Cardiac muscle cell (in vitro differentiated cells and primary cell): ENCODE results near the gene ATP8B4. TPM values are rescaled to one million over a fixed set of nuclear protein-coding genes. Genes with fewer than 3 reads are reported as not detected.

ENCODE experiments used
- DNase-seq, 2 donors: peaks; one replicate each; pipeline versions ENCODE4 v3.0.0 to v3.0.0-alpha.2; 2010 to 2017; ENCODE audit warnings: low read depth in 1 of 2, low spot score in 1 of 2
- H3K27ac ChIP-seq: fragments of 200-600 bp; sonication (generic); 2 replicates; pipeline ENCODE4 v1.5.1; 2016
- H3K27me3 ChIP-seq: fragments of 200-600 bp; sonication (generic); 2 replicates; pipeline ENCODE4 v1.6.0; 2016; ENCODE audit warnings: control low read depth
- H3K36me3 ChIP-seq: fragments of 200-600 bp; sonication (generic); 2 replicates; pipeline ENCODE4 v1.5.1; 2016; ENCODE audit warnings: control low read depth
- H3K4me1 ChIP-seq: fragments of 200-600 bp; sonication (generic); 2 replicates; pipeline ENCODE4 v1.8.1; 2017; ENCODE audit warnings: low read depth, mild to moderate bottlenecking, mixed run types
- H3K4me3 ChIP-seq: fragments of 200-600 bp; sonication (generic); 2 replicates; pipeline ENCODE4 v1.5.1; 2016; ENCODE audit warnings: mild to moderate bottlenecking
- H3K9me3 ChIP-seq: fragments of 200-600 bp; sonication (generic); 2 replicates; pipeline ENCODE4 v1.5.1; 2017; ENCODE audit warnings: low read depth, mild to moderate bottlenecking, control low read depth
- polyA plus RNA-seq: library from polyadenylated mRNA; unstranded; fragments of >200 nt; fragmentation: Nextera tagmentation; extraction: Ambion mirVana; gene quantifications from 2 replicates; pipeline ENCODE4 v1.2.1, GENCODE V29; 2016
- total RNA-seq: library from RNA; depleted of rRNA; stranded (reverse); fragments of >200 nt; gene quantifications from 2 replicates; pipeline ENCODE4 v1.2.3, GENCODE V29; 2016
- TF ChIP-seq, protein P1 (sequence below): IDR thresholded peaks from 2 replicates; pipeline ENCODE4 v1.5.1; 2012; ENCODE audit warnings: low read depth, mild to moderate bottlenecking, low read length

ATP8B4 gene
- total and polyA plus RNA-seq, 2 experiments from 2014 or later = 0.09 to 0.12 TPM

GRCh38 chr15:50143255-50143860 is 24.3 kb upstream of the ATP8B4 start:
- peak in 1 of 2 donors; percentile 10 for DNase-seq
- Histone ChIP-seq H3K27me3 (no peaks in the 10 kb centered on the region), H3K36me3 (no peaks in the 10 kb centered on the region), H3K4me3 (no peak overlapping the region), H3K4me1 (no peaks in the 10 kb centered on the region), H3K9me3 (no peaks in the 10 kb centered on the region), H3K27ac (no peak overlapping the region)
- TF ChIP-seq, protein P1, sequence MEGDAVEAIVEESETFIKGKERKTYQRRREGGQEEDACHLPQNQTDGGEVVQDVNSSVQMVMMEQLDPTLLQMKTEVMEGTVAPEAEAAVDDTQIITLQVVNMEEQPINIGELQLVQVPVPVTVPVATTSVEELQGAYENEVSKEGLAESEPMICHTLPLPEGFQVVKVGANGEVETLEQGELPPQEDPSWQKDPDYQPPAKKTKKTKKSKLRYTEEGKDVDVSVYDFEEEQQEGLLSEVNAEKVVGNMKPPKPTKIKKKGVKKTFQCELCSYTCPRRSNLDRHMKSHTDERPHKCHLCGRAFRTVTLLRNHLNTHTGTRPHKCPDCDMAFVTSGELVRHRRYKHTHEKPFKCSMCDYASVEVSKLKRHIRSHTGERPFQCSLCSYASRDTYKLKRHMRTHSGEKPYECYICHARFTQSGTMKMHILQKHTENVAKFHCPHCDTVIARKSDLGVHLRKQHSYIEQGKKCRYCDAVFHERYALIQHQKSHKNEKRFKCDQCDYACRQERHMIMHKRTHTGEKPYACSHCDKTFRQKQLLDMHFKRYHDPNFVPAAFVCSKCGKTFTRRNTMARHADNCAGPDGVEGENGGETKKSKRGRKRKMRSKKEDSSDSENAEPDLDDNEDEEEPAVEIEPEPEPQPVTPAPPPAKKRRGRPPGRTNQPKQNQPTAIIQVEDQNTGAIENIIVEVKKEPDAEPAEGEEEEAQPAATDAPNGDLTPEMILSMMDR = no peak

DNA sequence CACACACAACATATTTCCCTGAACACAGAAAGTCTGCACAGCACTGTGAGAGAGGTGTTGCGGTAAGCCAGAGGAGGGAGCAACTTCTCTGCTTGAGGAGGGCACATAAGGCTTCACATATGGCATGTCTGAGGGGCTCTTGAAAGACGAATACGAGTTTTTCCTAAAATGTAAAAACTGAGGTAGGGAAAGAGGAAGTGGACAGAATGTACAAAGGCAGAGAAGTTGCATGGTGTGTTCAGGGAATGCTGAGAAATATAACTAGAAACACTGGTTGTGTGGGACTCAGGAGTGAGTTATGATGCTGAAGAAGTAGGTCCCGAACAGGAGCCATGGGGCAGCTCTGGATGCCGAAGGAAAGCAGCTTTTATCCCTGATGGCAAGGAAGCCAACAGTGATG is 22.8 kb upstream of the ATP8B4 start:
- H3K27me3 ChIP-seq = no peaks in the 10 kb centered on the region
- H3K27ac ChIP-seq = no peak overlapping the region
- no peak overlapping the region for H3K4me3 ChIP-seq
- TF ChIP-seq, protein P1 = no peak
- no peaks in the 10 kb centered on the region for H3K4me1 ChIP-seq
- no peak for DNase-seq
- H3K9me3 ChIP-seq = no peaks in the 10 kb centered on the region
- H3K36me3 ChIP-seq = no peaks in the 10 kb centered on the region

GRCh38 chr15:50140983-50141382 is 21.9 kb upstream of the ATP8B4 start:
- Histone ChIP-seq H3K27me3 (no peaks in the 10 kb centered on the region), H3K36me3 (no peaks in the 10 kb centered on the region), H3K4me1 (no peaks in the 10 kb centered on the region), H3K4me3 (no peak overlapping the region), H3K27ac (no peak overlapping the region), H3K9me3 (no peaks in the 10 kb centered on the region)
- TF ChIP-seq, protein P1 = no peak
- DNase-seq = no peak

GRCh38 chr15:50140098-50140497 is 21.1 kb upstream of the ATP8B4 start:
- TF ChIP-seq, protein P1 = no peak
- DNase-seq = peak in 1 of 2 donors; percentile 27
- H3K36me3 ChIP-seq = no peaks in the 10 kb centered on the region
- H3K27me3 ChIP-seq = no peaks in the 10 kb centered on the region
- no peak overlapping the region for H3K27ac ChIP-seq
- H3K9me3 ChIP-seq = no peaks in the 10 kb centered on the region
- H3K4me1 ChIP-seq = no peaks in the 10 kb centered on the region
- H3K4me3 ChIP-seq = no peak overlapping the region

DNA sequence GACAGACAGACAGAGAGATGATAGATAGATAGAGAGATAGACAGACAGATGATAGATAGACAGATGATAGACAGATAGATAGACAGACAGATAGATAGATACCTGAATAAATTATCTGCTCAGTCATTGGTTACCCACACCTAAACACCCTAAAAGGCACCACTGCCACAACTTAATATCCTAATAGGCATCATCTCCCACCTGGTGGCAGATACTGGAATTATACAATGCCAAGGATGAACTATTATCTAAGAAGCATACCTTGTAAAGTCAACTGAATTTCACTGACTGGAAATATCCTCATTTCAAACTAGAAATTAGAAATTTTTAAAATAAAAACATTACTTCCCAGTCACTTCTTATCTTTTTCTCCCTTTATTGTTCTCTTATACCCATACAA is 19.4 kb upstream of the ATP8B4 start:
- no peaks in the 10 kb centered on the region for H3K9me3 ChIP-seq
- DNase-seq = peak in 1 of 2 donors; percentile 19
- no peak overlapping the region for H3K4me3 ChIP-seq
- no peaks in the 10 kb centered on the region for H3K36me3 ChIP-seq
- H3K27me3 ChIP-seq = no peaks in the 10 kb centered on the region
- H3K4me1 ChIP-seq = peaks cover 10% of the 10 kb centered on the region
- TF ChIP-seq, protein P1 = no peak
- no peak overlapping the region for H3K27ac ChIP-seq
